SK-N-MC (cell line): ENCODE data around the gene CLIC1.

Experiments
- DNase-seq: peaks from one replicate; pipeline ENCODE4 v3.0.0-alpha.2; 2011; ENCODE audit warnings: low read depth, low spot score
- H3K27ac ChIP-seq: fragments of 200-600 bp; sonication (generic); 2 replicates; pipeline ENCODE4 v1.5.1; 2016; ENCODE audit warnings: mixed run types
- H3K36me3 ChIP-seq: fragments of 200-600 bp; sonication (generic); 2 replicates; pipeline ENCODE4 v1.6.1; 2017; ENCODE audit warnings: antibody characterized with exemption, low read length, mixed read lengths; ENCODE audit not compliant: insufficient read depth
- H3K4me3 ChIP-seq: fragments of 200-600 bp; sonication (generic); 2 replicates; pipeline ENCODE4 v1.5.1; 2016
- H3K9ac ChIP-seq: fragments of 200-600 bp; sonication (generic); 2 replicates; pipeline ENCODE4 v1.8.0; 2017; ENCODE audit warnings: mixed run types, mixed read lengths; ENCODE audit not compliant: insufficient read length
- H3K9me3 ChIP-seq: fragments of 200-600 bp; sonication (generic); 2 replicates; pipeline ENCODE4 v1.6.1; 2017; ENCODE audit warnings: low read depth, mild to moderate bottlenecking, antibody characterized with exemption, low read length, moderate library complexity, mixed read lengths
- EZH2 ChIP-seq: fragments of 200-600 bp; sonication (generic); IDR thresholded peaks from one replicate; pipeline ENCODE4 v1.6.1; 2017; ENCODE audit warnings: antibody characterized with exemption
- FOXP2 ChIP-seq: optimal IDR thresholded peaks from 2 replicates; pipeline ENCODE3; 2011; ENCODE audit warnings: mild to moderate bottlenecking, moderate library complexity; ENCODE audit not compliant: insufficient read depth; ENCODE audit errors: extremely low read length, control extremely low read depth
- POLR2AphosphoS5 ChIP-seq: IDR thresholded peaks from 2 replicates; pipeline ENCODE4 v1.6.1; 2012; ENCODE audit warnings: mild to moderate bottlenecking, low read depth, low read length, borderline replicate concordance

The CLIC1 gene

DNA sequence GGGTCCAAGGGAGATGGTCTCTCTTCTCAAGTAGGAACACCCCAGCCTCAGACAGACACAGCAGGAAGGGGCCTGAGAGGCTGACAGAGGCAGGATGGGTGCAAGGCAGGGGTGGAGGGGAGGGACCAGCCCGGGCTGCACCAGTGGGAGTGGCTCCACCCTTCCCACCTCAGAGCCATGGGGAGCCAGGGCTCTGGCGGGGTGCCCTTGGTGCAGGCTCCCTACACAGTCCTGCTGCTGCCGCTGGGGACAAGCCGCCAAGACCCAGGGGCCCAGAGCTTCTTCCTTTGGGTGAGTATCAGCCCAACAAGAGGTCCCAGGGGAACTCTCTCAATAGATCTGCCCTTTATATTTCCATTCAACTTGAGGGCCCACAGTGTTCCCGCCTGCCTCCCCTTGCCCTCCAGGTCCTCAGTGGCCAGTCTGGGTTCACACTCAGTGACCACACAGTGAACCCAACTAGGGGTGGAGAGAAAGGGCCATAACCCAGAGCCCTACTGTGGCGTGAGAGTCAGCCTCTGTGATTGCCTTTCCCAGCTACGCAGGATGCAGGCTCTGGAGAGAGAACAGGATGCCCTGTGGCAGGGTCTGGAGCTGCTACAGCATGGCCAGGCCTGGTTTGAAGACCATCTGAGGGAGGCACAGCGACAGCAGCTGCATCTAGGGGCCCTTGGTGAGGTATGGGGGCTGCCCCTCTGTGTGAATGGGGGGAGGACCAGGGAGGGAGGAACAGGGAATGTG is 26.7 kb upstream of the CLIC1 start:
- no peak overlapping the region for H3K4me3 ChIP-seq
- H3K27ac ChIP-seq, result no peak overlapping the region
- TF ChIP-seq POLR2AphosphoS5, result no peak
- TF ChIP-seq EZH2, result no peak
- no peak for TF ChIP-seq FOXP2
- H3K9me3 ChIP-seq, result no peaks in the 10 kb centered on the region
- no peak overlapping the region for H3K9ac ChIP-seq
- DNase-seq, result no peak
- peaks cover 54% of the 10 kb centered on the region for H3K36me3 ChIP-seq

DNA sequence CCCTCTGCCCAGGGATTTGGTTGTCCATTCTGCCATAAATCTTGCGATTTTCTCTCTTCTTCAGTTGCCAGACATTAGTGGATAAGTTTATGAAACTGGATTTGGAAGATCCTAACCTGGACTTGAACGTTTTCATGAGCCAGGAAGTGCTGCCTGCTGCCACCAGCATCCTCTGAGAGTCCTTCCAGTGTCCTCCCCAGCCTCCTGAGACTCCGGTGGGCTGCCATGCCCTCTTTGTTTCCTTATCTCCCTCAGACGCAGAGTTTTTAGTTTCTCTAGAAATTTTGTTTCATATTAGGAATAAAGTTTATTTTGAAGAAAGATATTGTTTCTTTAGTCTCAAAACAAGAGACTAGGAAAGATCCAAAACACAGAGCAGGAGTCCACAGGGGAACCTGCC is 26.0 kb upstream of the CLIC1 start, which contains the start of gene SAPCD1:
SAPCD1 (plus strand) TSS at position 301 of the 400 bp plus-strand sequence. CDS start 399 bp downstream, outside the sequence.
- no peaks in the 10 kb centered on the region for H3K9me3 ChIP-seq
- peaks cover 55% of the 10 kb centered on the region for H3K36me3 ChIP-seq
- H3K27ac ChIP-seq, result peak within 1 kb of the TSS; percentile 1; the same call in 1 of the 2 replicates
- TF ChIP-seq FOXP2 (no peak), EZH2 (no peak), POLR2AphosphoS5 (no peak)
- DNase-seq, result no peak
- H3K4me3 ChIP-seq, result no peak within 1 kb of the TSS
- no peak within 1 kb of the TSS for H3K9ac ChIP-seq

DNA sequence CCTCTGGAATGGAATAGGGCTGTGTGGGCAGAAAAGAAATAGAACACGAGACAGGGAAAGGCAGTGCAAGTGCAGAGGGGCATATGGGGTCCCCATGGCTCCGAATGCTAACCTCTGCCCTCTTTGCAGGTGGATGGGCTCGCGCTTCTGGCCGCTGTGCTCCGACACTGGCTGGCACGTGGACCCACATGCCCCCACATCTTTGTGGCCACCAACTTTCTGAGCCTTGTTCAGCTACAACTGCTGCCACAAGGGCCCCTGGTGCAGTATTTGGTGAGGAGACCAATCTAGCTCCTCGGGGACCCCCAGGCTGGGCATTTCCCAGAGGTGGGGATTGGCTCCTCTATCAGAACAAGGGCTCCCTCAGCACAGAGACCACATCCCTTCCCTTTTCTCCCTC is 25.0 kb upstream of the CLIC1 start:
- DNase-seq, result no peak
- H3K4me3 ChIP-seq, result no peak overlapping the region
- H3K9ac ChIP-seq, result no peak overlapping the region
- peaks cover 55% of the 10 kb centered on the region for H3K36me3 ChIP-seq
- TF ChIP-seq FOXP2 (no peak), EZH2 (no peak), POLR2AphosphoS5 (no peak)
- H3K9me3 ChIP-seq, result no peaks in the 10 kb centered on the region
- H3K27ac ChIP-seq, result no peak overlapping the region

DNA sequence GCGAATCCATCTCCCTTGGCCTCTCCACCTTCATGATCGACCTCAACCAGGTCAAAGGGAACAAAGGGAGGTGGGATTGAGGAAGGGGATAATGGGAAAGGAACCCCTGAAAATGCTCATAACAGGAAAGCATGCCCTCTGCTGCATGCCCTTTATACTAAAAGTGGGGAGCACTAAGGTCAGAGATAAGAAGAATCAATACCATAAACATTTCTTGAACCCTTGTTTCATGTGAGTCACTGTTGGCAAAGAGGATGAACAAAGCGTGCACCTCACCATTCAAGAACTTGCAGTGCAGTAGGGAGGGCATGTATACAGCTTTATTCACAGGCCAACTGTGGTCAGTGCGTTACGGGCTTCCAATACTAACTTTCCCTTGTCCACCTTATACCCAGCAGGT is 24.5 kb upstream of the CLIC1 start:
- Histone ChIP-seq H3K27ac (no peak overlapping the region), H3K36me3 (peaks cover 55% of the 10 kb centered on the region), H3K4me3 (no peak overlapping the region), H3K9me3 (no peaks in the 10 kb centered on the region), H3K9ac (no peak overlapping the region)
- no peak for TF ChIP-seq POLR2AphosphoS5
- no peak for TF ChIP-seq FOXP2
- TF ChIP-seq EZH2, result no peak
- no peak for DNase-seq

DNA sequence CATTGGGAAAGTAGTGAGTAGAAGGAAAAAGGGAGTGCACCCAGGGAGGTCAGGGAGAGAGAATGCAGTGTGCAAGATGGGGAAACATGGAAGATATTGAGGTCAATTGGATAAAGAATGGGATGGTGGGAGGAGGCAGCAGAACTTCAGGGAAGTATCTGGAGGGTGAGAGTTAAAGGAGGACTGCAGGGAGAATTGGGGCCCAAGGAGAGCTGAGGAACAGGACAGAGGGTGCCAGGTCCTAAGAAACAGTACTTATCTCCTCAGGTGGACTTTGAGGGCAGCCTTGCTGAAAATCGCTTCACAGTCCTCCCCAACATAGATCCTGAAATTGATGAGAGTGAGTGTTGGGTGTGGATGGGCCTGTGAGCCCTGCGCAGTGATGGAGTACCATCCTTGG is 22.0 kb upstream of the CLIC1 start:
- TF ChIP-seq FOXP2 (no peak), EZH2 (no peak), POLR2AphosphoS5 (no peak)
- Histone ChIP-seq H3K27ac (no peak overlapping the region), H3K4me3 (no peak overlapping the region), H3K36me3 (peaks cover 51% of the 10 kb centered on the region), H3K9ac (no peak overlapping the region), H3K9me3 (no peaks in the 10 kb centered on the region)
- DNase-seq, result no peak

DNA sequence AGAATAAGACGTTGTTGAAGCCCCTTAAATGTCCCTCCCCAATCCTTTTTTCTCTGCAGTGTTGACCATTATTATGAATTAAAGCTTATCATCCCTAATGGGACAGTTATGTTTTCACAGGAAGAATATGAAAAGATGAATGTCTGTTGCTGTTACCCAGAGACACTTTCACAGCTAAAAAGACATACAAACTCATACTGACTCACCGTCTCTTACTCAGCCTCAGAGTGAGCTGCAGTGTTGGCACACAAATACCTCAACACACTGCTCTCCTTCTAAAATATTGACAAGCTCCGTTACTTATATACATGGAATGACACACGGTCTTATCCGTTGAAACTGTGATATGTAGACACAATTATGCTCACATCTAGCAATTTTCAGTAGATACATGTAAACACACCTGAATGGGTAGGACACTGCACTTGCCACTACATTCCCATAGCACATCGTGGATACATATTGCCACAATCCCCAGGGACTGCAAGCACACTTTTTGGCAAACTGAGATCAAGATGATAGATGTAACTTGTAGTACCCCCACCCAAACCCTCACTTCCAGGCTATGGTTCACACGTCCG is 16.5 kb upstream of the CLIC1 start:
- TF ChIP-seq FOXP2 (no peak), POLR2AphosphoS5 (no peak), EZH2 (no peak)
- no peak overlapping the region for H3K4me3 ChIP-seq
- H3K9ac ChIP-seq, result no peak overlapping the region
- DNase-seq, result no peak
- H3K9me3 ChIP-seq, result no peaks in the 10 kb centered on the region
- H3K27ac ChIP-seq, result no peak overlapping the region; the same call in 1 of the 2 replicates
- peaks cover 12% of the 10 kb centered on the region; the same call in 1 of the 2 replicates for H3K36me3 ChIP-seq

DNA sequence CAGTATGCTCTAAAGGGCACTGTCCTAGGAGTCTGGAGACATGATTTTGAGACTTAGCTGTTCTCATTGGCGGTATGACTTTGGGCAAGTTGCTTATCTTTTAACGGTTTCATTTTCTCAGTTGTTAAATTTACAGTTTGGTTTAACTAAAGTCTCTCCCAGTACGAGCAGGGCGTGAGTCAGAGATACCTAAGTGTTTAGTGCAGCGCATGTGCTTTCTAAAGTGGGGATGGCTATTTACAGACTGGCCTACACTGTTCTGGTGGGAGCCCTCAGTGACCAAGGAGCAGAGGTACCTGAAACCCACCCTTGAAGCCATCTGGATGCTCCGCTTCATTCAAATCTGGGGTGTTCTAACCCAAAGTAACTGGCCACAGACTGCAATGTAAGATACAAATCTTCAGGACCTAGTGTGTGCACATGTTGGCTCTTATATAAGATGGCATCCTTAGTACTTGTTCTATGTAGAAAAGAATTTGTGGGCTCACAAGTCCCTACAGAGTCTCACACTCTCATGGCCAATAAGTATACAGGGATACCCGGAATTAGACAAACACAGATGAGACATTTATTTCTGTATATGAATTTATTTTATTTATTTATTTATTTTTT is 14.2 kb upstream of the CLIC1 start:
- Histone ChIP-seq H3K9ac (no peak overlapping the region), H3K36me3 (peaks cover 23% of the 10 kb centered on the region), H3K27ac (peak overlapping the region; percentile 6; the same call in 1 of the 2 replicates), H3K4me3 (no peak overlapping the region), H3K9me3 (no peaks in the 10 kb centered on the region)
- TF ChIP-seq EZH2 (no peak), FOXP2 (no peak)
- DNase-seq, result no peak

DNA sequence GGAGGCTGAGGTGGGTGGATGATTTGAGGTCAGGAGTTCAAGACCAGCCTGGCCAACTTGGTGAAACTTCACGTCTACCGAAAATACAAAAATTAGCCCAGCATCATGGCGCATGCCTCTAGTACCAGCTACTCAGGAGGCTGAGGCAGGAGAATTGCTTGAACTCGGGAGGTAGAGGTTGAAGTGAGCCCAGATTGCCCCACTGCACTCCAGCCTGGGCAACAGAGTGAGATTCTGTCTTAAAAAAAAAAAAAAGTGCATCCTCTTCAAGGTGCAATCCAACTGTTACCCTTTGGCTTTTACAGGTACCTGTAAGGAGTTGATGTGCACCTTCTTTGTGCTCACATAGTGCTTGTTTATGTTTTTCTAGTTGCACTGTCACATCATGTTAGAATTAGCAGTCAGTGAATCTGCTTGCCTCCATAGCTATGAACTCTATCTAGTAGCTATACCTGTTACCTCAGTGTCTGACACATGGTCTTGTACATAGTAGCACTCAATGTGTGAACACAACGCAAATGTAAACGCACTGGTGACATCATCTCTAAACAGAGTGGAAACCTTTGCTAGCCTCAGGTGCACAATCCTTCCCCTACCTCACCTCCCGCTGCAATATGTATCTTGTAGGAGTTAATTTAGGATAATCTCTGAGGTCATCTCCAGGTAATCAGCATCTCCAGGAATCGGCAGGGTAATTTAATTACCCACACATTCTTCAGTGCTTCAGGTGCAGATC is 13.1 kb upstream of the CLIC1 start:
- TF ChIP-seq EZH2 (no peak), FOXP2 (no peak), POLR2AphosphoS5 (no peak; the same call in 1 of the 2 replicates)
- no peaks in the 10 kb centered on the region for H3K9me3 ChIP-seq
- H3K4me3 ChIP-seq, result no peak overlapping the region
- no peak overlapping the region for H3K27ac ChIP-seq
- no peak for DNase-seq
- H3K36me3 ChIP-seq, result peaks cover 27% of the 10 kb centered on the region
- H3K9ac ChIP-seq, result no peak overlapping the region
